HepG2 (cell line): ENCODE measurements around the gene XPO5. TPM values are rescaled to one million over a fixed set of nuclear protein-coding genes. Genes with fewer than 3 reads are reported as not detected.

Experiments
- AKAP8 ChIP-seq: sonication (generic); formaldehyde crosslinking; IDR thresholded peaks from 2 replicates; pipeline ENCODE4 v1.5.1; 2020; ENCODE audit warnings: mild to moderate bottlenecking, missing genetic modification reagents
- ARID2 ChIP-seq: sonication (generic); formaldehyde crosslinking; IDR thresholded peaks from 2 replicates; pipeline ENCODE4 v1.8.1; 2022; ENCODE audit warnings: mild to moderate bottlenecking, missing genetic modification reagents, borderline replicate concordance
- ATAD3A ChIP-seq: sonication (generic); formaldehyde crosslinking; IDR thresholded peaks from 2 replicates; pipeline ENCODE4 v1.4.0; 2020; ENCODE audit warnings: missing genetic modification reagents
- DRAP1 ChIP-seq: IDR thresholded peaks from 2 replicates; pipeline ENCODE4 v1.6.1; 2016; ENCODE audit warnings: missing genetic modification reagents, missing compliant biosample characterization
- DZIP1 ChIP-seq: sonication (generic); formaldehyde crosslinking; IDR thresholded peaks from 2 replicates; pipeline ENCODE4 v1.5.0; 2020; ENCODE audit warnings: mild to moderate bottlenecking, missing genetic modification reagents
- GATAD1 ChIP-seq: IDR thresholded peaks from 2 replicates; pipeline ENCODE4 v1.6.1; 2016; ENCODE audit warnings: missing genetic modification reagents, missing compliant biosample characterization
- HMGA1 ChIP-seq: sonication (generic); formaldehyde crosslinking; conservative IDR thresholded peaks from 2 replicates; pipeline ENCODE4 v1.4.0; 2020; ENCODE audit warnings: missing genetic modification reagents
- JUND ChIP-seq: sonication (generic); formaldehyde crosslinking; IDR thresholded peaks from 2 replicates; pipeline ENCODE4 v1.8.0; 2022; ENCODE audit warnings: mild to moderate bottlenecking, missing genetic modification reagents
- NFE2 ChIP-seq: sonication (generic); formaldehyde crosslinking; IDR thresholded peaks from 2 replicates; pipeline ENCODE4 v1.4.0; 2020; ENCODE audit warnings: missing genetic modification reagents
- NFIC ChIP-seq: IDR thresholded peaks from 2 replicates; pipeline ENCODE4 v1.6.1; 2012; ENCODE audit warnings: mild to moderate bottlenecking, low read length, inconsistent platforms
- PHF8 ChIP-seq: sonication (generic); formaldehyde crosslinking; IDR thresholded peaks from 2 replicates; pipeline ENCODE4 v1.5.0; 2020; ENCODE audit warnings: missing genetic modification reagents
- RERE ChIP-seq: IDR thresholded peaks from 2 replicates; pipeline ENCODE4 v1.6.1; 2016; ENCODE audit warnings: low read depth, missing genetic modification reagents, missing compliant biosample characterization
- SATB2 ChIP-seq: sonication (generic); formaldehyde crosslinking; IDR thresholded peaks from 2 replicates; pipeline ENCODE4 v1.5.0; 2020; ENCODE audit warnings: missing genetic modification reagents
- ZC3H4 ChIP-seq: sonication (generic); formaldehyde crosslinking; IDR thresholded peaks from 2 replicates; pipeline ENCODE4 v1.4.0; 2020; ENCODE audit warnings: missing genetic modification reagents, borderline replicate concordance
- ZHX1 ChIP-seq: sonication (generic); formaldehyde crosslinking; IDR thresholded peaks from 2 replicates; pipeline ENCODE4 v1.8.1; 2022; ENCODE audit warnings: low read depth, mild to moderate bottlenecking, missing genetic modification reagents
- ZMAT5 ChIP-seq: sonication (generic); formaldehyde crosslinking; IDR thresholded peaks from 2 replicates; pipeline ENCODE4 v1.5.0; 2020; ENCODE audit warnings: mild to moderate bottlenecking, low read depth, missing genetic modification reagents, borderline replicate concordance
- ZNF251 ChIP-seq: sonication (generic); formaldehyde crosslinking; IDR thresholded peaks from 2 replicates; pipeline ENCODE4 v1.9.0; 2021; ENCODE audit warnings: mild to moderate bottlenecking, missing genetic modification reagents
- ZNF326 ChIP-seq: sonication (generic); formaldehyde crosslinking; IDR thresholded peaks from 2 replicates; pipeline ENCODE4 v1.4.0; 2020; ENCODE audit warnings: missing genetic modification reagents, borderline replicate concordance
- ZNF577 ChIP-seq: sonication (generic); formaldehyde crosslinking; IDR thresholded peaks from 2 replicates; pipeline ENCODE4 v1.4.0; 2020; ENCODE audit warnings: mild to moderate bottlenecking, low read depth, missing genetic modification reagents, borderline replicate concordance
- polyA plus RNA-seq, 8 experiments: library from polyadenylated mRNA; depleted of rRNA in 3 of 8; stranded (reverse) in 7 of 8; unstranded in 1 of 8; fragments of >200 nt; fragmentation: Illumina TruSeq in 4 of 8; extraction: Trizol in 4 of 8; gene quantifications; 2 replicates each; pipeline versions ENCODE4 v1.2.1 to v1.2.3, GENCODE V29; 2011 to 2016; ENCODE audit warnings: low read depth in 4 of 8, missing spikeins in 1 of 8, mixed read lengths in 1 of 8; ENCODE audit not compliant: insufficient read depth in 1 of 8
- total RNA-seq, 5 experiments: library from RNA; depleted of rRNA; stranded (reverse); fragments of >200 nt; fragmentation: Illumina TruSeq; extraction: Trizol; gene quantifications; 2 replicates each; pipeline ENCODE4 v1.2.3, GENCODE V29; 2016; ENCODE audit warnings: low read depth in 1 of 5

XPO5 gene
- total and polyA plus RNA-seq, 2 of the 13 experiments (the other 11 are each of a cell fraction or from before 2014, with no cell fraction given) = 52.2 to 68.0 TPM

GRCh38 chr6:43488667-43489276 is 87.1 kb downstream of the XPO5 start (continued):
- TF ChIP-seq NFE2 (CRISPR knock-in tag) (no peak), AKAP8 (CRISPR knock-in tag) (no peak), ZMAT5 (no peak), RERE (CRISPR knock-in tag) (no peak), ZHX1 (CRISPR knock-in tag) (no peak), ZC3H4 (CRISPR knock-in tag) (no peak), PHF8 (0 out of 2 replicates have a peak, but pooled peaks have one; percentile 19), ZNF251 (CRISPR knock-in tag) (no peak), ARID2 (no peak; the same call in 1 of the 2 replicates), NFIC (peak; percentile 41; the same call in 1 of the 2 replicates), SATB2 (no peak), DRAP1 (CRISPR knock-in tag) (peak; percentile 24; the same call in 1 of the 2 replicates), DZIP1 (CRISPR knock-in tag) (no peak), ZNF326 (CRISPR knock-in tag) (no peak), ATAD3A (CRISPR knock-in tag) (no peak), GATAD1 (CRISPR knock-in tag) (peak; percentile 14; the same call in 1 of the 2 replicates), HMGA1 (CRISPR knock-in tag) (no peak), JUND (no peak), ZNF577 (CRISPR knock-in tag) (no peak)
